ENCODE measurements around the gene ARPP21.

GRCh38 chr3:35787936-35788335, 148.6 kb downstream of the ARPP21 start:
- no peak for TF ChIP-seq POLR2A (IDR thresholded peaks at IDR 0.05)
- no peak for TF ChIP-seq CTCF (IDR thresholded peaks at IDR 0.05 in 4 of 5, conservative IDR thresholded peaks at IDR 0.05 in 1 of 5)

All from gastrocnemius medialis (tissue), 4 donors.